GM21515 (cell line): ENCODE data around the gene NEU4.
"Not testable (repeated sequence)": the region's sequence is repeated elsewhere in the genome, so short reads cannot be mapped to it uniquely, and the experiment has no call there.

Experiments
- ATAC-seq: cut with Tn5 transposase; IDR thresholded peaks from one replicate; pipeline ENCODE4 v1.9.1; 2021; ENCODE audit not compliant: unreplicated experiment

Gene NEU4, protein sequence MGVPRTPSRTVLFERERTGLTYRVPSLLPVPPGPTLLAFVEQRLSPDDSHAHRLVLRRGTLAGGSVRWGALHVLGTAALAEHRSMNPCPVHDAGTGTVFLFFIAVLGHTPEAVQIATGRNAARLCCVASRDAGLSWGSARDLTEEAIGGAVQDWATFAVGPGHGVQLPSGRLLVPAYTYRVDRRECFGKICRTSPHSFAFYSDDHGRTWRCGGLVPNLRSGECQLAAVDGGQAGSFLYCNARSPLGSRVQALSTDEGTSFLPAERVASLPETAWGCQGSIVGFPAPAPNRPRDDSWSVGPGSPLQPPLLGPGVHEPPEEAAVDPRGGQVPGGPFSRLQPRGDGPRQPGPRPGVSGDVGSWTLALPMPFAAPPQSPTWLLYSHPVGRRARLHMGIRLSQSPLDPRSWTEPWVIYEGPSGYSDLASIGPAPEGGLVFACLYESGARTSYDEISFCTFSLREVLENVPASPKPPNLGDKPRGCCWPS

DNA sequence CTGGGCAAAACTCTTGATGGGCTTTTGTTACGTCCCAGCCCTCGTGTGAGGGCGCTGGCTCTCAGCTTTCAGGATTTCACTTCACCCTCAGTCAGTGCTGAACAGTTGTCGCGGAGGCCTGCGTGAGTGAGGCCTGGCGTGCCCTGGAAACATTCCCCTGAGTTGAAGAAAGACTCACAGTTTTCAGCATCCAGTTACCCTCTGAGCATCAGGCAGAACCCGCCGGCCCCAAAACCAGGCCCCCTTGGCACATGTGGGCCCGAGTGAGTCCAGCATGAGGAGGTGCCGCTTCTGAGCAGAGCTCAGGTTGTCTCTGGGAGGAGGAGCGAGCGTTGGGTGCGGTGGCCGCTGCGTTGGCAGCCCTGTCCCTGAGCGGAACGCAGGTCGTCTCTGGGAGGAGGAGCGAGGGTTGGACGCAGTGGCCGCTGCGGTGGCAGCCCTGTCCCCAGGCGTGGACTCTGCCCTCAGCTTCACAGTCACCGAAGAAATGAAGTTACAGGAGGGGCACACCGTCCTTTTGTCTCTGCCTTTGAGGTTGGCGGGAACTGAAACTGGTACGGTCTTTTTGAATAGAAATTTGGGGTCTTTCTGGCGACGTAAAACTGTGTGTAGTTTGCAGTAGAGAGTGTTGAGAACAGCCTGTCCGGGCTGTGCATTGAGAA lies at the start of gene NEU4:
Gene NEU4 (plus strand): TSS at position 473 of the 662 bp plus-strand sequence. CDS start 5,292 bp downstream, outside the sequence.
- no peak for ATAC-seq

DNA sequence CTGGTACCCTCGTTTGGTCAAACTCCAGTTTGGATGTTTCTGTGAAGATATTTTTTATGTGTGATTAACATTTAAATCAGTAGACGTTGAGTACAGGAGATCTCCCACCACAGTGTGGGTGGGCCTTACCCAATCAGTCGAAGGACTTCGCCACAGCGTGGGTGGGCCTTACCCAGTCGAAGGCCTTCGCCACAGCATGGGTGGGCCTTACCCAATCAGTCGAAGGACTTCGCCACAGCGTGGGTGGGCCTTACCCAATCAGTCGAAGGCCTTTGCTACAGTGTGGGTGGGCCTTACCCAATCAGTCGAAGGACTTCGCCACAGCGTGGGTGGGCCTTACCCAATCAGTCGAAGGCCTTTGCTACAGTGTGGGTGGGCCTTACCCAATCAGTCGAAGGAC lies 49.1 kb upstream of the NEU4 start:
- ATAC-seq = not testable (repeated sequence)

DNA sequence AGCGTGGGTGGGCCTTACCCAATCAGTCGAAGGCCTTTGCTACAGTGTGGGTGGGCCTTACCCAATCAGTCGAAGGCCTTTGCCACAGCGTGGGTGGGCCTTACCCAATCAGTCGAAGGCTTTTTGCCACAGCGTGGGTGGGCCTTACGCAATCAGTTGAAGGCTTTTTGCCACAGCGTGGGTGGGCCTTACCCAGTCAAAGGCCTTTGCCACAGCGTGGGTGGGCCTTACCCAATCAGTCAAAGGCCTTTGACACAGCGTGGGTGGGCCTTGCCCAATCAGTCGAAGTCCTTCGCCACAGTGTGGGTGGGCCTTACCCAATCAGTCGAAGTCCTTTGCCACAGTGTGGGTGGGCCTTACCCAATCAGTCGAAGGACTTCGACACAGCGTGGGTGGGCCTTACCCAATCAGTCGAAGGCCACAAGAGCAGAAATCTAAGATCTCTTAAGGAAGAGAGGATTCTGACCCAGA lies 48.7 kb upstream of the NEU4 start:
- no peak for ATAC-seq

DNA sequence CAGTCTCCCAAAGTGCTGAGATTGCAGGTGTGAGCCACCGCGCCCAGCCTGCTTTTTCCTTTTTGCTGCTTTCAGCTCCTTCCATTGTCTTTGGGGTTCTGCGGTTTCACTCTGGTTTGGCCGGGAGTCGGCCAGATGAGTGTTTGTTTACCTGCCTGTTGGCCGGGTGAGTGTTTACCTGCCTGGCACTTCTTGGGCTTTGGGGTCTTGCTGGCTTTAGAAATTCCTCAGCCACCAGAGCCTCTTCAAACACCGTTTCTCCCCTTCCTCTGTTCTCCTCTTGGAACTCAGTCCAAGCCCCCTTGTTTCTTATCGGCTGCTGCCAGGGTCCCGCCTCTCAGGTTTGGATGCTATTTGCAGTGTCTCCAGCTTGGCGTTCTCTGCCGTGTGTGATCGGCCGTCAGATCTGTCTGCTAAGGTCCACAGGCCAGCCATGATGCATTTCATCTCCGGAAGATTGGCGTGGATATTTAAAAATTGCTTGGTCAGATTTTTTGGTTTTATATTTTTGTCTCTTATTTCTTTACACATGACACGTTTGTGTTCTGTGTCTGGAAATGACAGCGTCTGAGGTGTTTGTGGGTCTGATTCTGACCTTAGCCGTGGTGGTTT lies 46.6 kb upstream of the NEU4 start:
- ATAC-seq = no peak

DNA sequence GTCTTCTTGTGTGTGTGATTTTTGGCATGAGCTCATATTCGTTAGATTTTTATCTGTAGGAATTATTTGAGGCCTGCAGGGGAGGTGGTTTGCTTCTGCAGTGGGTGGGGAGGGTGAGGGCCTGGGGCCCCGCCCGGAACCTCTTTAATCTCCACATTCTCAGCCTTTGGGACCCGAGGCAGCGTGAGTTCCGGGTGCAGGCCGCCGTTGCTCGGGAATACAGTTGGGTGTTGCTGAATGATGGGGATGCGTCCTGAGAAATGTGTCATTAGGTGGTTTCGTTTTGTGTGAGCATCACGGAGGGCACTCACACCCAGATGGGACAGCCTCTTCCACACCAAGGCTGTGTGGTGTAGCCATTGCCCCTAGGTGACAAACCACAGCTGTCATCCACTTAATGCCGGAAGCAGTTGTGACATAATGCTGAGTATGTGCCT lies 46.0 kb upstream of the NEU4 start:
- no peak for ATAC-seq

DNA sequence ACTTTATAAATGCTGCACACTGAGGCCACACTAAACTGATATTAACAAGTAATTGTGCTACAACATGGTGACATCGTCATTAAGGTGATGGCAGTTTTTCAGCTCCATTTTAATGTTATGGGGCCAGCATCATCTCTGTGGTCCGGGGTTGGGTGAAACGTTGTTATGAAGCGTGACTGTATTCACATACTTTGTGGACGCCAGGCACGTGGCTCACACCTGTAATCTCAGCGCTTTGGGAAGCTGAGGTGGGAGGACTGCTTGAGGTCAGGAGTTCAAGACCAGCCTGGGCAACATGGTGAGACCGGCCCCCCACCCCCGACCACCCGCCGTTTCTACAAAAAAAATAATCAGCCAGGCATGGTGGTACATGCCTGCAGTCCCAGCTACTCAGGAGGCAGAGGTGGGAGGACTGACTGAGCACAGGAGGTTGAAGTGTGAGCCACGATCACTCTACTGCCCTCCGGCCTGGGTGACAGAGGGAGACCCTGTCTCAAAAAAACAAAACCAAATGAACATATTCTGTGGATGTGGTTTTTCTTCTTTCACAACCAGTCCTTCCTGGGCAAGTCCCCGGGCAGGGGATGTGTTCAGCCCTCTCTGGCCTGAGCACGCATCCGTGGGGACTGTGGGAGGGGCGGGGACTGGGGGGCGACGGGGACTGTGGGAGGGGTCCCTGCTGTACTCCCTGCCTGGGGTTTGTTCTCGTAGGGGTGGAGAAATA lies 45.3 kb upstream of the NEU4 start:
- ATAC-seq = no peak

DNA sequence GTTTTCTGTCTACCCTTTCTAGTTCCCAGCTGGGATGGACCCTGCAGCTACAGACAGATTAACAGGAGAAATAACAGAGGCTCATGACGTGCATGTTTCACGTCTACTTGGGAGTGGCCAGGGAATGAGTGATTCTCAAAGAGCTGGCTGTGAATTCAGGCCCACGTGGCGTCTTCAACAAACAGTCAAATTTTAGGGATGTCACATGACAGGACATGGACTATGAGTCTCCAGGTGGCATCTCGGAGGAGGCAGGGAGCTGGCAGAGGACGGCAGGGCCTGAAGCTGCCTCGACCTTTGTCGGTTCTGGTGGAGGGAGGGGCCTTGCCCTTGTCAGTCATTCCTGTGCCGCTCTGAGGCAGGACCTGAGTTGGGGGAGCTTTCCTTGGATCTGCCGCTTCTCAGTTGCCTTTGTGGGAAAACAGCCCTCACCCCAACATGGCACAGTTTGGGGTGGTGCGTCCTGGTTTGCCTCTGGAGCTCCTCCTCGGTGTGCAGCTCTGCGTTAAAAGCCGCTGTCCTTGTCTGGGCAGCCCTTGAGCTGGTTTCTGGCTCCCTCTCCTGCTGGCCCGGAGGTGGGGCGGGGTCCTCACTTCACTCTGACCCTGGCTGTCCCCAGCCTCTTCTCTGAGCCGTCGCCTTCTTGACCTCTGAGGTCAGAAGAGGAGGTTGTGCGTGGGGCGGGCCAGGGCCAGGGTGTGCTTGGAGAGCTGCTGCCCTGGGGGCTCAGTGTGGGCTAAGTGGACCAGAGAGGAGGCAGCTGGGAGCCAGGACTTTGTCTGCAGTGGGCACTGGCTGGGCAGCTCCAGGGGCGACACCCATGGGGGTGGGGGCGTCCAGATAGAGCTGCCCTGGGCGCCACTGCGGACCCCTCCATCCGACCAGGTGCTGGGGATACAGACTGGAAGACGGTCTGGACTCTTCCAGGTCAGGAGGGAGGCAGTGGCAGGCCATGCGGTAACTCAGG lies 44.4 kb upstream of the NEU4 start:
- ATAC-seq = no peak

DNA sequence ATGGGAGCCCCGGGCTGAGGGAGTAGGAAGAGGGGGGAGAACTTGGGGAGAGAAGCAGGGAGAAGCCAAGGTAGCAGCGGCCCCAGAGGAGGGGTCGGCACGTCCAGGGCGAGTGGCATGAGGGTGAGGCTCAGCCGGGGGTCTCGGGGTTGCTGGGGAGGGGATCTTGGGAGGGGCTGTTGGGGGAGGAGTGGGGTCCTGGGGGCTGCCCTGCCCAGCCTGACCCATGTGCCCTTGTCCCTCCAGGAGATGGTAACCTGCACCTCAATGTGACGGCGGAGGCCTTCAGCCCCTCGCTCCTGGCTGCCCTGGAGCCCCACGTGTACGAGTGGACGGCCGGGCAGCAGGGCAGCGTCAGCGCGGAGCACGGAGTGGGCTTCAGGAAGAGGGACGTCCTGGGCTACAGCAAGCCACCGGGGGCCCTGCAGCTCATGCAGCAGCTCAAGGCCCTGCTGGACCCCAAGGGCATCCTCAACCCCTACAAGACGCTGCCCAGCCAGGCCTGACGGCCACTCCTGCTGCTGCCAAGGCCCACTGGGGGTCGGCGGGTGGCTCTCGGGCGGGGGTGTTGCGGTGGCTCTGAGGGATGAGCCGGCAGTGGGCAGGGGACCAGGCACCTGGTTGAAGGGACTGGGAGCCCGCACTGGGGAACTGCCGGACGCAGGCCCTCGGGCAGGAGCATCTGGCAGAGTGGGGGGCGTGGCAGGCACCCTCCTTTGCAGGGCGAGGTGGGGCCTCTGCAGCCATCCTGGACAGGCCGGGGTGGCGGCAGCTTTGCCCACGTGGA lies 41.3 kb upstream of the NEU4 start:
- no peak for ATAC-seq

DNA sequence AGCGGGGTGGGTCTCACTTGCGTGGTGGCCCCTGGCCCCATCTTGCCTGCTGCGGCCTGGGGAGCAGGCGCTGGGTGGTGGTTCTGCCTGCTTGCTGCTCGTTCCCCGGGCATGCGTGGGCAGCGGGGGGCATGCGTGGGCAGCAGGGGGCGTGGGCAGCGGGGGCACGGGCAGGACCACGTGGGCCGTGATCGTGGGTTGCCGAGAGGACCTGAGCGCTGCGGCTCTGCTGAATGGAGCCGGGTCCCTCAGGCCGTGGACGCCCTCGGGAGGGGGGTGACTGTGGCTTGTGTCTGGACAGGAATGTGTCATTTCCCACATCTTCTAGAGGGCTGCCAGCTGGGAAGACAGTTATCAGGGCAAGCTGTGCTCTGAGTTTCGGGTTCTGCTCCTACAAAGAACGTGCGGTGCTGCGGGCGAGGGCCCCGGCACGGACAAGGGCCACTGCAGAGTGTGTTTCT lies 40.7 kb upstream of the NEU4 start:
- ATAC-seq = no peak

DNA sequence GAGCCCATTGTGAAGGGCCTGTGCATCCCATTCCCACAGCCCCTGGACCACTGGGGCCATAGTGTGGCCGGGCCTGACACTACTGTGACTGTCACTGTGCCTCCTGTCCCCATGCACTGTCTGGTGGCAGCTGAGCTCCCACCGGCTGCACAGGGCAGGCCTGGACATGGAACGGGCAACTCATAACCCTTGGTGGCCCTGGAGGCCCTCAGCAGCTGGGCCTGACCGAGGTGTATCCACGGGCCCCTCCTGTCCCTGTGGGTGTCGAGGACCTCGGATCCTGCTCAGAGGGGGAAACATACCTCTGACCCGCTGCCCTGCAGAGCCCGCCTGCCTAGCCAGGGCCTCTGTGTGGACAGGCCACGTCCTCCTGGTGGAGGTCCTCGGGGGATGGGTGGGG lies 40.1 kb upstream of the NEU4 start:
- no peak for ATAC-seq

DNA sequence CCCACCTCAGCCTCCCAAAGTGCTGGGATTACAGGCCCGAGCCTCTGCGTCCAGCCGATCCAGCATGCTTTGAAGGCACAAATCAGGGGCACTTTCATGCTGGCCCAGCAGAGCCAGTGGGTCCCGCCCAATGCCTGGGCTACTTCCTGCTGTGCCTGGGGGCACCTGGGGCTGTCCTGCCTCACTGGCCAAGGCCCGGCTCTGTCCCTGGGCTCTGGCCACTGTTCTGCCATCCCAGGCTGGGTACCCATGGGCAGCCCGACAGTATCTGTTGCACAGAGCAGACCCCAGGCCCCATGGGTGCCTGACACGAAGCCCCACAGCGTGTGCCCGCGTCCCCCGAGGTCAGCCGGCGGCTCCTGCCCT lies 39.2 kb upstream of the NEU4 start:
- no peak for ATAC-seq

DNA sequence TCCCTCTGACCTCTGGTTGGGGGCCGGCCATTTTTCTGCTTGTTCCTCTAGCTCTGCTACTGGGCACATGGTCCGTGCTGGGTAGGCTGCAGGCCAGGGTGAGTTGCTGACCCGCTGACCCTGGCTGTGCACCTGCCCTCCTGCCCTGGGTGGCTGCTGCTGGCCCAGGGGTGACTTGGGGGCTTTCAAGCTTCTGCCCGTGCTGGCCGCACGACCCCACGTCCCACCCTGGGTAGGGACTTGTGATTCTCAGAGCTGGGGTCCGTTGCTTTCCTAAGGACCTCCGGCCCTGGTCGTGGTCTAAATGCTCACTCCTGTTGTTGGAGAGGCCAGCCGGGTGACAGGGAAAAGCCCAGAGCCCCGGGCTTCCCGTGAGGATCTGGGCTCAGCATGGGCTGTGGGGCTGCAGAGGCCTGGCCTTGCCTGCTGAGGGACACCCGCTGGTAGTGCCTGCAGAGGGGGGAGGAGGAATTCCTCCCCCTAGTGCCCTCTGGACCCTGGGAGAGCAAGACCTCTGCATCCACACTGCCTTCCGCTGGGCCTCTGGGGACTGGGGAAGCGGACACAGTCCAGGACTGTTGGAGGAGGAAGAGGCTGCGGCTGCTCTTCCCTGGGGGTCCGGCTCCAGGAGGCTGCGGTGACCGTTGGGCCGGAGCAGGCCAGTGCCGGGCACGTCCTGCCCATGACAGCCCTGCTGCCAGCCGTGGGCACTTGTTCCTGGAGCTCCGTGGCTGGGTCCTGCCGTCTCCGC lies 38.6 kb upstream of the NEU4 start:
- ATAC-seq = no peak

DNA sequence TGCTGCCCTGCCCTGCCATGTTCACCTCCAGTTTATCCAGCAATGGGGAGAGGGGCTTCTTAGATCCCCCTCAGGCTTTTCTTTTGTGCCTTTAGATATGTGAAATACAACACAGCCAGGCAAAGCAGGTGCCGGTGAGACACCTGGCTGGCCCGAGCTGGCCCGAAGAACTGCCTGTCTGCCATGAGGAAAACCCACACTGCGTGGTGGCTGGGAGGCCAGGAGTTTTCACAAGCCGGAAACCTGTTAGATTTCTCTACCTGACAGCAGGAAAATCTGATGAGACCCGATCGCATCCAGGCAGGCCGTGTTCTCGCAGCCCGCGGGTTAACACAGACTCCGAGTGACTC lies 38.1 kb upstream of the NEU4 start:
- ATAC-seq = no peak

DNA sequence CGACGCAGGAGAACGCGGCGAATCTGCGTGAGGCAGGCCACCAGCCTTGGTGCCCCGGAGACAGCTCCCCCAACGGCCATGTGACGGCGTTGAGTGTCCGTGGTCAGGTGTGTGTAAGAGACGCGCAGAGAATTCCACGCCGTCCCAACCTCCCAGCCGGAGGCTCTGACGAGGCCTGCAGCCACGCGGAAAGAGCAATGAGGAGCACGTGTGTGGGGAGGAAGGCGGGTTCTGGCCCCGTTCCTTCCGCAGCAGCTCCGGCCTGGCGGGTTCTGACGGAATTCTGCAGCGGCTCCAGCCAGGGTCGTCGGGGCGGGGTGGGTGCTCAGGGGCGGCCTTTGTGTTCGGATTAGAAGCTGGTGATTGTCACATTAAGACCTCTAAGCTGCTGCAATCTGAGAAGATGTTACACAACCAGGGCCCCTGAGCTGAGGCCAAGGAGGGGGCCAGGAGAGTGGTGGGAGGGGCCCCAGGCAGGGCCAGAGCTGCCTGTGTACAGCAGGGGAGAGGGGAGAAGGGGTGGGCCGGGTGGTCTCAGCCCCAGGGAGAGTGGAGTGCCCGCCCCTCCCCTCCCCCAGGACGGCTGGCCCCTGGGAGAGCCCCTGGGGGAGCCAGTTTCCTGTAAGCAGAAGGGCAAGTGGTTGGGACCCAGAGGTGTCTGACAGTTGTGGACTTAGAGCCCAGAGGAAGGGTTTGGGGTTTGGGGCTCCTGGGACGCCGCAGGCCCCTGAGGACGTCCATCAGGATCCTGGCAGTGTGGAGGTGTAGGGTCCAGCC lies 37.5 kb upstream of the NEU4 start:
- no peak for ATAC-seq

DNA sequence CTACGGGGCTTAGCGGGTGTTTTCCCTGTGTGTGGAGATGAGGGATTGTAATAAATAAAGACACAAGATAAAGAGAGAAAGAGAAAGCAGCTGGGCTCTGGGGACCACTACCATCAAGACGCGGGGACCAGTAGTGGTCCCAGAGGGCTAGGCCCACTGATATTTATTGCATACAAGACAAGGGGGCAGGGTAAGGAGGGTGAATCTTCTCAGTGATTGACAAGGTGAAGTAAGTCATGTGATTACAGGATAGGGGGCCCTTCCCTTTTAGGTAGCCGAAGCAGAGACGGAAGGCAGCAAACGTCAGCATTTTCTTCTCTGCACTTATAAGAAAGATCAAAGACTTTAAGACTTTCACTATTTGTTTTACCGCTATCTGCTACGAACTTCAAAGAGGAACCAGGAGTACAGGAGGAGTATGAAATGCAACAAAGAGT lies 36.9 kb upstream of the NEU4 start:
- ATAC-seq = no peak

DNA sequence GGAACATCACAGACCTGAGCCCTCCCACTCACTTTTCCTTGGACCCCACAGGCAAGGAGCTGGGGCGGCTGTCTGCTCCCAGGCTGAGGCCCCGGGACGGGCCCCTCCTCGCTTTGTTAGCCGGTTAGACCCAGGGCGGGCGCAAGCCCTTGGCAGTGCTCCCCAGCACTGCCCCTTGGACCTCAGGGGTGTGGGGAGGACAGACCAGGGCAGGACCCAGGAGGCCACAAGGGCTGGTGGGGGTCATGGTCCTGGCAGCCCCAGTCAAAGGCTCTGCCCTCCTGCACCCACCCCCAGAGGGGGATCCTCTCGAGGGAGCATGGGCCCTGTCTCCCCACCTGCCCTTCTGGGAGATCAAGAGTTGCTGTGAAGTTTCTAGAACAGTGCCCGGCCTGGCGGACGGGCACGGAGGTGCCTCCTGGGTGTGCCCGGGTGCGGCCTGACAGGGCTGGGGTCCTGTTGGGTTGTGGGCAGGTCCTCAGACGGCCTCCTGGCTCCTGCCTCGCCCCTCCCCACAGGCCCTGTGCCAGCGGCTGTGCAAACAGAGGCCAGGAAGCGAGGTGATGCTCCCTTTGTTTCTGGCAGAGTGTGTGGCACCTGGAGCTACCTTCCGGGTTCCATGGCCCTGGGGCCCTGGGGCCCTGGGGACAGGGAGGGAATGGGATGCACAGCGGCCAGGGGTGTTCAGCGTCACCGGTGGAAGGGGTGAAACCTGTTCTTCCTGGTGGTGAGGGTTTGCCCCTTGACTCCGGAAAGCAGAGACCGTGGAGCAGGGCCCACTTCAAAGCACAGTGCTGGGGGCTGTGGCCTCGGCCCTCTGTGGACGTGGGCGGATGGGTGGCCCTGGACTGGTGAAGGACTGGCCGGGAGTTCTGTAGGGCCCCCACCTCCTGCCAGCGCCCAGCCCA lies 35.2 kb upstream of the NEU4 start:
- ATAC-seq = no peak
